ENCODE results near the gene FOXD2.
"Not testable (repeated sequence)": the region's sequence is repeated elsewhere in the genome, so short reads cannot be mapped to it uniquely, and the experiment has no call there.

- not testable (repeated sequence) for TF ChIP-seq POLR2A (IDR thresholded peaks at IDR 0.05; ENCODE audit: low read depth, low read length); USF2 (IDR thresholded peaks at IDR 0.05; ENCODE audit: low read depth, low read length); RAD21 (IDR thresholded peaks at IDR 0.05; ENCODE audit: low read length); CTCF (conservative IDR thresholded peaks at IDR 0.05; ENCODE audit: low read depth, low read length); MAFK (IDR thresholded peaks at IDR 0.05; ENCODE audit: low read depth, low read length); NFE2L2 (IDR thresholded peaks at IDR 0.05; ENCODE audit: low read depth, low read length); FOS (IDR thresholded peaks at IDR 0.05; ENCODE audit: low read depth, low read length); RFX5 (IDR thresholded peaks at IDR 0.05; ENCODE audit: low read depth, low read length); CEBPB (IDR thresholded peaks at IDR 0.05; ENCODE audit: low read depth, low read length); SMC3 (IDR thresholded peaks at IDR 0.05; ENCODE audit: low read depth, low read length); MXI1 (IDR thresholded peaks at IDR 0.05; ENCODE audit: borderline replicate concordance, low read depth, low read length)
These were observed 16.1 kb downstream of the FOXD2 start for GRCh38 chr1:47453910-47454309.

Data from IMR-90 (cell line).